Lower lobe of right lung (tissue), 2 donors: Measurements from ENCODE around the gene ATP13A4. TPM values are rescaled to one million over a fixed set of nuclear protein-coding genes. Genes with fewer than 3 reads are reported as not detected.

Source experiments
- ATAC-seq, 2 donors: fragments of 200-7000 bp; cut with Tn5 transposase; one replicate each; pipeline ENCODE4 v1.9.1; 2020 to 2022; ENCODE audit warnings: mild to moderate bottlenecking in 2 of 2, moderate library complexity in 2 of 2
- DNase-seq: peaks from one replicate; pipeline ENCODE4 v3.0.0-alpha.2; 2020
- H3K27ac ChIP-seq: fragments of 200-600 bp; one replicate; pipeline ENCODE4 v1.8.0; 2022
- H3K27me3 ChIP-seq: fragments of 200-600 bp; one replicate; pipeline ENCODE4 v1.8.0; 2022; ENCODE audit warnings: low read depth
- H3K36me3 ChIP-seq: fragments of 200-600 bp; one replicate; pipeline ENCODE4 v1.8.0; 2022; ENCODE audit warnings: mild to moderate bottlenecking
- H3K4me1 ChIP-seq: fragments of 200-600 bp; one replicate; pipeline ENCODE4 v1.8.0; 2022
- H3K4me3 ChIP-seq: fragments of 200-600 bp; one replicate; pipeline ENCODE4 v1.8.0; 2022; ENCODE audit warnings: mild to moderate bottlenecking
- H3K9me3 ChIP-seq: fragments of 200-600 bp; one replicate; pipeline ENCODE4 v1.8.0; 2022
- CTCF ChIP-seq: fragments of 200-600 bp; IDR thresholded peaks from one replicate; pipeline ENCODE4 v1.8.0; 2022; ENCODE audit warnings: antibody characterized with exemption, mild to moderate bottlenecking
- intact Hi-C: fragments of 100-400 bp; cut with DNase I; formaldehyde crosslinking; loops from one replicate; pipeline ENCODE4 v1.11.0; 2022
- total RNA-seq: library from RNA; stranded (reverse); fragmentation: NEBNext Ultra II Directional; extraction: Animal tissue kit (Norgen Biotek cat#: 25700); gene quantifications from one replicate; pipeline ENCODE4 v1.2.1, GENCODE V29; 2021
- donor health status: DM: no; HTN: yes; CAD: no; lungs with severe emphysema.

The ATP13A4 gene
- total RNA-seq, 1 donor from 2014 or later, result 188 TPM

DNA sequence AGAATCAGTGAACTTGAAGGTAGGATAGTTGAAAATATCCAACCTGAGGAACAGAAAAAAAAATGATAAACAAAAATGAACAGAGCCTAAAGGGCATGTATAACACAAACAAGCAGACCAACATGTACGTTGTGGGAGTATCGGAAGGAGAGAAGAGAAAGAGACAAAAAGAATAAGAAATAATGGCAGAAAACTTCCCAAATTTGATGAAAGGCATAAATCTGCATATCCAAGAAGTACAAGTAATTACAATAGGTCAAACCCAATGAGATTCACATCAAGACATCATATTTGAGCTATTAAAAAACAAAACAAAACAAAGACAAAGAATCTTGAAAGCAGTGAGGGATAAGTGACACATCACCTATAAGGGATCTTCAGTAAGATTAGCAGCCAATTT is 138.1 kb downstream of the ATP13A4 start:
- peaks cover 14% of the 10 kb centered on the region for H3K9me3 ChIP-seq
- H3K4me1 ChIP-seq, result no peaks in the 10 kb centered on the region
- no peak overlapping the region for H3K4me3 ChIP-seq
- intact Hi-C loops, result no loop called here
- no peak for TF ChIP-seq CTCF
- no peak for DNase-seq
- peaks cover 23% of the 10 kb centered on the region for H3K36me3 ChIP-seq
- no peak for ATAC-seq
- H3K27ac ChIP-seq, result no peak overlapping the region
- no peaks in the 10 kb centered on the region for H3K27me3 ChIP-seq

DNA sequence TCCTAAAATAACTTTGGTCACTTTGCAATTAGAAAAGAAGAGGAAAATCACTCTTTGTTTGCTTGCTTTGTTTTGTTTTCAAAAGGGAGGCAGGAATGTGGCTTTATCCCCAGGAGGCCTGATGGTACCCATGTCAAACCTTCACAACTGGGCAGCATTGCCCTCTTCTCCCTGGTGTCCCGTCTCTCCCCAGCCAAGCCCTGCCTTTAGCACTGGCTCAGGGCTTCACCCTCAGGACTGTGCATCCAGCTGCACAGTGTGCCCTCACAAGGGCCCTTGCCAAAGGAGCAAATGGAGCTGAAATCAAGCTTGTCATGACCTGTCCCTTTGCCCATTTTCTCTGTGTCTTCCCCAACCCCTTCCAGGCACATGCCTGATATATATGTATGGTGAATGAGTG is 147.0 kb downstream of the ATP13A4 start:
- ATAC-seq, result peak in 1 of 2 donors; percentile 43
- H3K4me1 ChIP-seq, result no peaks in the 10 kb centered on the region
- no peak overlapping the region for H3K4me3 ChIP-seq
- intact Hi-C loops, result no loop called here
- H3K27ac ChIP-seq, result no peak overlapping the region
- no peak for DNase-seq
- peaks cover 55% of the 10 kb centered on the region for H3K36me3 ChIP-seq
- no peaks in the 10 kb centered on the region for H3K9me3 ChIP-seq
- no peak for TF ChIP-seq CTCF
- H3K27me3 ChIP-seq, result no peaks in the 10 kb centered on the region

DNA sequence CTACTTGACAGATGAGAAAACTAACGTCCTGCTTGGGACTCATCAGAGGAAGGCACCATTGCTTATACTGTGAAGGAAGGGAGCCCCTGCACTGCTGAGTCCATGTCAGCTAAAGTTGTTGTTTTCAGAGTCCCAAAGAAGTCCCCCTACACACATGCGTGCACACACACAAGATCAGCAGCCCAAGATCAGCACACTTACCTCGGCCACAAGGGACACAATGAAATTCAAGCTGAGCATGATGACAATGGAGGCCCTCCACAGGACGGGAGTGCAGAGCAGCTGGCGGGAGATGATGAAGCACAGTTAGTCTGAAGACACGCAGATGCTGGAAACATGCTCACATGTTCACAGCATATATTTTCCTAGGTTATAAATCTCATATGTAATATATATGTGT is 147.6 kb downstream of the ATP13A4 start:
- intact Hi-C loops, result no loop called here
- no peak for TF ChIP-seq CTCF
- ATAC-seq (no peak), DNase-seq (no peak)
- Histone ChIP-seq H3K4me1 (no peaks in the 10 kb centered on the region), H3K36me3 (peaks cover 54% of the 10 kb centered on the region), H3K9me3 (no peaks in the 10 kb centered on the region), H3K27ac (no peak overlapping the region), H3K4me3 (no peak overlapping the region), H3K27me3 (no peaks in the 10 kb centered on the region)

- intact Hi-C loops, result no loop called here
- peaks cover 27% of the 10 kb centered on the region for H3K36me3 ChIP-seq
- DNase-seq, result no peak
- H3K4me1 ChIP-seq, result no peaks in the 10 kb centered on the region
- TF ChIP-seq CTCF, result no peak
- H3K4me3 ChIP-seq, result no peak overlapping the region
- H3K9me3 ChIP-seq, result no peaks in the 10 kb centered on the region
- no peak overlapping the region for H3K27ac ChIP-seq
- ATAC-seq, result no peak
- H3K27me3 ChIP-seq, result no peaks in the 10 kb centered on the region
Measured at GRCh38 chr3:193403307-193403706, 151.4 kb downstream of the ATP13A4 start.

GRCh38 chr3:193400304-193400703 is 154.4 kb downstream of the ATP13A4 start:
- DNase-seq (no peak), ATAC-seq (peak in 1 of 2 donors; percentile 21)
- Histone ChIP-seq H3K27ac (no peak overlapping the region), H3K27me3 (no peaks in the 10 kb centered on the region), H3K36me3 (no peaks in the 10 kb centered on the region), H3K9me3 (no peaks in the 10 kb centered on the region), H3K4me1 (no peaks in the 10 kb centered on the region), H3K4me3 (no peak overlapping the region)
- intact Hi-C loops, result no loop called here
- no peak for TF ChIP-seq CTCF
